Testis (tissue), 3 donors: ENCODE measurements around the gene UNC93B1. TPM values are rescaled to one million over a fixed set of nuclear protein-coding genes. Genes with fewer than 3 reads are reported as not detected.
"Not testable (repeated sequence)": the region's sequence is repeated elsewhere in the genome, so short reads cannot be mapped to it uniquely, and the experiment has no call there.

ENCODE experiments used
- DNase-seq: peaks from one replicate; pipeline ENCODE4 v3.0.0-alpha.2; 2019
- H3K27ac ChIP-seq, 2 donors: fragments of 200-600 bp; sonication (generic); one replicate each; pipeline ENCODE4 v1.5.1; 2019
- H3K27me3 ChIP-seq: fragments of 200-600 bp; sonication (generic); one replicate; pipeline ENCODE4 v1.5.1; 2019
- H3K36me3 ChIP-seq: fragments of 200-600 bp; sonication (generic); one replicate; pipeline ENCODE4 v1.5.1; 2017; ENCODE audit warnings: low read depth; ENCODE audit errors: missing control alignments
- H3K4me1 ChIP-seq: fragments of 200-600 bp; sonication (generic); one replicate; pipeline ENCODE4 v1.5.1; 2019
- H3K4me3 ChIP-seq, 2 donors: fragments of 200-600 bp; sonication (generic); one replicate each; pipeline ENCODE4 v1.5.1; 2017 to 2019
- H3K9me3 ChIP-seq: fragments of 200-600 bp; sonication (generic); one replicate; pipeline ENCODE4 v1.5.1; 2017
- CTCF ChIP-seq, 3 experiments: fragments of 450-650 bp in 2 of 3; fragments of 200-600 bp in 1 of 3; sonication (generic) in 1 of 3; IDR thresholded peaks; one replicate each; pipeline ENCODE4 v1.5.1; 2016 to 2019; ENCODE audit warnings: antibody characterized with exemption in 3 of 3, mild to moderate bottlenecking in 2 of 3, moderate library complexity in 1 of 3
- POLR2A ChIP-seq: fragments of 450-650 bp; IDR thresholded peaks from one replicate; pipeline ENCODE4 v1.6.1; 2017; ENCODE audit warnings: antibody characterized with exemption, mild to moderate bottlenecking, moderate library complexity
- WGBS, 2 donors: methylation state at CpG; one replicate each; pipeline ENCODE4 v1.1.5; 2018; 5-methylcytosine and 5-hydroxymethylcytosine counted together
- intact Hi-C: fragments of 100-400 bp; cut with DNase I; formaldehyde crosslinking; loops from one replicate; pipeline ENCODE4 v1.15.1; 2023; ENCODE audit warnings: low total_unique reads
- polyA plus RNA-seq: library from polyadenylated mRNA; stranded (reverse); fragments of 350-450 nt; fragmentation: Illumina TruSeq; extraction: RNeasy Lipid Tissue Mini Kit (QIAGEN cat#74804); gene quantifications from one replicate; pipeline ENCODE4 v1.2.3, GENCODE V29; 2014; ENCODE audit warnings: low read depth, low replicate concordance; ENCODE audit not compliant: insufficient read depth
- total RNA-seq, 2 donors: library from RNA; depleted of rRNA; stranded (reverse); fragments of >200 nt; gene quantifications; one replicate each; pipeline ENCODE4 v1.2.3, GENCODE V29; 2016

The UNC93B1 gene
- total and polyA plus RNA-seq, 3 donors from 2014 or later: 5.3 to 12.3 (median 7.9) TPM

GRCh38 chr11:67996622-67997474 is 7.0 kb downstream of the UNC93B1 start:
- peak; percentile 71 for DNase-seq
- intact Hi-C loops: no loop called here
- H3K4me1 ChIP-seq: no peaks in the 10 kb centered on the region
- no peaks in the 10 kb centered on the region for H3K27me3 ChIP-seq
- WGBS, 2 donors: 49 to 53% methylated on average over 28 to 41 of the region's 41 CpGs
- H3K36me3 ChIP-seq: no peaks in the 10 kb centered on the region
- H3K9me3 ChIP-seq: no peaks in the 10 kb centered on the region
- H3K27ac ChIP-seq: no peak overlapping the region
- H3K4me3 ChIP-seq: peak overlapping the region; percentile 9 to 20
- TF ChIP-seq POLR2A: no peak
- TF ChIP-seq CTCF (IDR thresholded peaks at IDR 0.05): no peak

DNA sequence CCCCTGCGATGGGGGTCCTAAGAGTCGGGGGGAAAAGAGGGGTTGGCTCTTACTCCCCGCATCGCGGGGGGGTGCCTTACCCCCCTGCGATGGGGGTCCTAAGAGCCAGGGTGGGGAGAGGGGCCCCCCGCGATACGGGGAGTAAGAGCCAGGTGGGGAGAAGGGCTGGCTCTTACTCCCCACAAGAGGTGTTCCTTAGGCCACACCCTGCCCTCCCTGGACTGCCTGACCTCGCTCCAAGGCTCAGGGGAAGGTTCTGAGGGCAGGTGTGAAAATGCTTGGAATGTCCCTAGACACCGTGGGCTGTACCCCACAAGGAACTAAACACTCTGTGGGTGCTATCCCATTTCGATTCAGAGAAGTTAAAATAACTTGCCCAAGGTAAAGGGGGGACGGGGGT is 7.8 kb downstream of the UNC93B1 start:
- DNase-seq: no peak
- Histone ChIP-seq H3K36me3 (no peaks in the 10 kb centered on the region), H3K4me1 (no peaks in the 10 kb centered on the region), H3K27ac (no peak overlapping the region), H3K27me3 (no peaks in the 10 kb centered on the region), H3K9me3 (no peaks in the 10 kb centered on the region), H3K4me3 (no peak overlapping the region)
- intact Hi-C loops: no loop called here
- WGBS, 2 donors: 49 to 65% methylated on average over 6 to 13 of the region's 13 CpGs
- TF ChIP-seq POLR2A (no peak), CTCF (IDR thresholded peaks at IDR 0.05) (no peak)

- H3K4me1 ChIP-seq, H3K4me3 ChIP-seq, H3K36me3 ChIP-seq, H3K27me3 ChIP-seq, H3K27ac ChIP-seq, intact Hi-C loops, H3K9me3 ChIP-seq, DNase-seq: not testable (repeated sequence)
- WGBS, 2 donors: 75 to 80% methylated on average over 1 to 14 of the region's 14 CpGs
These were observed 8.3 kb downstream of the UNC93B1 start for GRCh38 chr11:67995579-67995978.

GRCh38 chr11:67995129-67995528 is 8.8 kb downstream of the UNC93B1 start:
- H3K9me3 ChIP-seq, DNase-seq, H3K27me3 ChIP-seq, H3K27ac ChIP-seq, H3K4me1 ChIP-seq, H3K4me3 ChIP-seq, intact Hi-C loops, H3K36me3 ChIP-seq: not testable (repeated sequence)
- 84 to 94% methylated on average over 3 of the region's 3 CpGs for WGBS, 2 donors

DNA sequence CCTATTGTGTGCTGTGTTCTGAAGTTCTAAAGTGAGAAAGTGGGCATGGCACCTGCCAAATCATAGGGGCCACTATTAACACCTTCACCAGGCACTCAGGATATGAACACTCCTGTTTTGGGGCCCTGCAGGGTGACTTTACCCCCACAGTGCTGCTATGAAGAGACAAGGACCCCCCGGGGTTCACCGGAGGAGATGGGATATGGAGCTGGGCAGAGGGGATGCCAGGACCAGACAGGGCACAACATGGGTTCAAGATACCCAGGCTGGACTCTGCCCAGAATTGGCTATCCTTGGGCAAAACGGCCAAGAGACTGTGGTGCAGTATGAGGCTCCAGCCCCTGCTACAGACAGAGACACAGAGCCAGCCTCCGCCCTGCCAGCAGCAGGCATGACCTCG is 9.5 kb downstream of the UNC93B1 start:
- H3K27ac ChIP-seq, H3K4me3 ChIP-seq, H3K36me3 ChIP-seq, intact Hi-C loops, H3K4me1 ChIP-seq, H3K9me3 ChIP-seq, H3K27me3 ChIP-seq, DNase-seq: not testable (repeated sequence)
- 74 to 80% methylated on average over 1 to 3 of the region's 5 CpGs for WGBS, 2 donors

GRCh38 chr11:67993821-67994220 is 10.1 kb downstream of the UNC93B1 start:
- peak in 2 of 3 experiments; percentile 53 to 58 for TF ChIP-seq CTCF (IDR thresholded peaks at IDR 0.05)

GRCh38 chr11:67991347-67992121 is 12.4 kb downstream of the UNC93B1 start:
- H3K4me1 ChIP-seq, intact Hi-C loops, DNase-seq, H3K27me3 ChIP-seq, H3K27ac ChIP-seq, H3K9me3 ChIP-seq, H3K36me3 ChIP-seq: not testable (repeated sequence)
- 14 to 25% methylated on average over 15 to 44 of the region's 70 CpGs for WGBS, 2 donors
- H3K4me3 ChIP-seq: peak overlapping the region in 1 of 2 donors; percentile 13

More at GRCh38 chr11:67993821-67994220, 10.1 kb downstream of the UNC93B1 start:
- H3K4me3 ChIP-seq, intact Hi-C loops, H3K27me3 ChIP-seq, H3K9me3 ChIP-seq, DNase-seq, H3K27ac ChIP-seq, H3K4me1 ChIP-seq, H3K36me3 ChIP-seq: not testable (repeated sequence)
- WGBS, 2 donors: 40 to 61% methylated on average over 1 to 12 of the region's 12 CpGs

- H3K4me1 ChIP-seq, H3K36me3 ChIP-seq, H3K27me3 ChIP-seq, DNase-seq, H3K27ac ChIP-seq, intact Hi-C loops, H3K9me3 ChIP-seq: not testable (repeated sequence)
- H3K4me3 ChIP-seq: peak overlapping the region in 1 of 2 donors; percentile 13
- 11 to 14% methylated on average over 12 to 53 of the region's 58 CpGs for WGBS, 2 donors
These were observed 13.2 kb downstream of the UNC93B1 start for GRCh38 chr11:67990546-67991346.
